DND-41 (cell line): ENCODE data around the gene QSOX2.

ENCODE experiments used
- ATAC-seq: fragments of 200-7000 bp; cut with Tn5 transposase; 3 replicates; pipeline ENCODE4 v1.9.1; 2021; ENCODE audit warnings: low read depth; ENCODE audit not compliant: insufficient read depth
- DNase-seq: peaks from one replicate; pipeline ENCODE4 v3.0.0-alpha.2; 2020
- H2AFZ ChIP-seq: 2 replicates; pipeline ENCODE4 v1.6.0; 2012; ENCODE audit warnings: low read depth, low read length
- H3K27ac ChIP-seq: 2 replicates; pipeline ENCODE4 v1.5.1; 2012; ENCODE audit warnings: low read length, inconsistent platforms
- H3K27me3 ChIP-seq: fragments of 200-600 bp; sonication (generic); 2 replicates; pipeline ENCODE4 v1.6.0; 2012; ENCODE audit warnings: low read length, mild to moderate bottlenecking, inconsistent platforms; ENCODE audit not compliant: insufficient read depth, poor library complexity
- H3K36me3 ChIP-seq: 2 replicates; pipeline ENCODE4 v1.5.1; 2012; ENCODE audit warnings: low read length, inconsistent platforms; ENCODE audit not compliant: insufficient read depth
- H3K4me1 ChIP-seq: 2 replicates; pipeline ENCODE4 v1.5.1; 2012; ENCODE audit warnings: mild to moderate bottlenecking, low read length; ENCODE audit not compliant: insufficient read depth
- H3K4me2 ChIP-seq: 2 replicates; pipeline ENCODE4 v1.6.0; 2012; ENCODE audit warnings: mild to moderate bottlenecking, moderate library complexity, low read length, inconsistent platforms; ENCODE audit not compliant: insufficient read depth
- H3K4me3 ChIP-seq, 2 experiments: fragments of 200-600 bp in 1 of 2; shearing (Covaris generic) in 1 of 2; 2 replicates each; pipeline ENCODE4 v1.5.1; 2012 to 2016; ENCODE audit warnings: inconsistent platforms in 2 of 2, low read length in 2 of 2, mild to moderate bottlenecking in 2 of 2, low read depth in 1 of 2, moderate library complexity in 1 of 2
- H3K79me2 ChIP-seq: 2 replicates; pipeline ENCODE4 v1.6.0; 2012; ENCODE audit warnings: low read length, inconsistent platforms; ENCODE audit not compliant: insufficient read depth
- H3K9ac ChIP-seq: 2 replicates; pipeline ENCODE4 v1.6.0; 2012; ENCODE audit warnings: low read depth, mild to moderate bottlenecking, inconsistent platforms, low read length, moderate library complexity
- H3K9me3 ChIP-seq: 2 replicates; pipeline ENCODE4 v1.5.1; 2012; ENCODE audit warnings: low read length, moderate library complexity, mild to moderate bottlenecking, inconsistent platforms; ENCODE audit not compliant: insufficient read depth, severe bottlenecking
- H4K20me1 ChIP-seq: 2 replicates; pipeline ENCODE4 v1.6.0; 2012; ENCODE audit warnings: low read length; ENCODE audit not compliant: insufficient read depth
- CTCF ChIP-seq: IDR thresholded peaks from 2 replicates; pipeline ENCODE4 v1.5.1; 2012; ENCODE audit warnings: borderline replicate concordance, low read length, moderate library complexity, mild to moderate bottlenecking; ENCODE audit not compliant: poor library complexity, severe bottlenecking; ENCODE audit errors: extremely low read depth
- EZH2 ChIP-seq: IDR thresholded peaks from 3 replicates; pipeline ENCODE4 v1.6.1; 2012; ENCODE audit warnings: borderline replicate concordance, low read depth, mild to moderate bottlenecking, moderate library complexity, low read length, inconsistent platforms; ENCODE audit not compliant: severe bottlenecking

The QSOX2 gene

GRCh38 chr9:136284951-136285350, 39.3 kb upstream of the QSOX2 start:
- no peaks in the 10 kb centered on the region for H4K20me1 ChIP-seq
- H2AFZ ChIP-seq, result no peak overlapping the region
- no peaks in the 10 kb centered on the region for H3K79me2 ChIP-seq
- H3K4me2 ChIP-seq, result no peak overlapping the region
- no peaks in the 10 kb centered on the region for H3K27me3 ChIP-seq
- TF ChIP-seq CTCF (no peak), EZH2 (no peak)
- no peak overlapping the region for H3K4me3 ChIP-seq
- DNase-seq, result no peak
- no peak overlapping the region for H3K9ac ChIP-seq
- H3K27ac ChIP-seq, result no peak overlapping the region
- H3K9me3 ChIP-seq, result no peaks in the 10 kb centered on the region
- no peak for ATAC-seq
- H3K36me3 ChIP-seq, result no peaks in the 10 kb centered on the region
- H3K4me1 ChIP-seq, result no peaks in the 10 kb centered on the region

GRCh38 chr9:136284311-136284710, 38.7 kb upstream of the QSOX2 start:
- Histone ChIP-seq H3K27ac (no peak overlapping the region), H3K4me2 (no peak overlapping the region), H3K4me1 (no peaks in the 10 kb centered on the region), H3K36me3 (no peaks in the 10 kb centered on the region), H3K4me3 (no peak overlapping the region), H4K20me1 (no peaks in the 10 kb centered on the region), H3K27me3 (no peaks in the 10 kb centered on the region), H3K9me3 (no peaks in the 10 kb centered on the region), H3K79me2 (no peaks in the 10 kb centered on the region), H2AFZ (no peak overlapping the region), H3K9ac (no peak overlapping the region)
- DNase-seq (no peak), ATAC-seq (no peak)
- TF ChIP-seq EZH2, result no peak
- TF ChIP-seq CTCF, result no peak

- Histone ChIP-seq H3K9me3 (no peaks in the 10 kb centered on the region), H3K9ac (no peak overlapping the region), H3K27me3 (no peaks in the 10 kb centered on the region), H3K79me2 (no peaks in the 10 kb centered on the region), H3K4me3 (no peak overlapping the region), H3K36me3 (no peaks in the 10 kb centered on the region), H2AFZ (no peak overlapping the region), H3K27ac (no peak overlapping the region), H3K4me1 (no peaks in the 10 kb centered on the region), H3K4me2 (no peak overlapping the region), H4K20me1 (no peaks in the 10 kb centered on the region)
- peak; percentile 66 for DNase-seq
- TF ChIP-seq CTCF (peak; percentile 85), EZH2 (no peak)
- peak; percentile 96 for ATAC-seq
Observed at GRCh38 chr9:136283291-136284235, 38.0 kb upstream of the QSOX2 start.
